NCI-H2171 (cell line): ENCODE results near the gene RNF121.

Experiments used
- DNase-seq: peaks from one replicate; lab custom pipeline; 2025; lab: John Stamatoyannopoulos, UW

Gene RNF121

GRCh38 chr11:72006309-72007088 lies 77.7 kb downstream of the RNF121 start:
- DNase-seq, result no peak

- DNase-seq, result no peak
Measured at GRCh38 chr11:72007089-72007476, 78.2 kb downstream of the RNF121 start.

DNA sequence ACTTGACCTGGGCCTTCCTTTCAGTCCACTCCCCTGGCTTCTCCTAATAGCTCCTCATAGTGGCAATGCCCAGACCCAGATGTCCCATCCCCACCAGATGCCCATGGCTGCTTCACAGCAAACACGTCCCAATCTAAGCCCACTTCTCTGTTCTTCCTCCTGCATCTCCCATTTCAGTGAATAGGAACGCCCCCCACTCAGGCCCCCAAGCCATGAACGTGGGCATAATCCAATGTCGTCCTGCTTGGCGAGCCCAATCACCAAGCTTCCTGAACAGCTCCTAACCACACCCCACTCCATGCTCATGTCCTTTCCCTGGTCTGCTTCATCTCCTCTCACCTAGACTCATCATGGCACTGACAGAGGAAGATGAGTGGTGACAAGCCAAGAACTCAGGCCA lies 78.7 kb downstream of the RNF121 start:
- no peak for DNase-seq

- DNase-seq, result no peak
Measured at GRCh38 chr11:72008728-72009127, 79.9 kb downstream of the RNF121 start.

- no peak for DNase-seq
Measured at GRCh38 chr11:72009156-72009555, 80.3 kb downstream of the RNF121 start.

- no peak for DNase-seq
Measured at GRCh38 chr11:72010529-72011233, 81.8 kb downstream of the RNF121 start.

DNA sequence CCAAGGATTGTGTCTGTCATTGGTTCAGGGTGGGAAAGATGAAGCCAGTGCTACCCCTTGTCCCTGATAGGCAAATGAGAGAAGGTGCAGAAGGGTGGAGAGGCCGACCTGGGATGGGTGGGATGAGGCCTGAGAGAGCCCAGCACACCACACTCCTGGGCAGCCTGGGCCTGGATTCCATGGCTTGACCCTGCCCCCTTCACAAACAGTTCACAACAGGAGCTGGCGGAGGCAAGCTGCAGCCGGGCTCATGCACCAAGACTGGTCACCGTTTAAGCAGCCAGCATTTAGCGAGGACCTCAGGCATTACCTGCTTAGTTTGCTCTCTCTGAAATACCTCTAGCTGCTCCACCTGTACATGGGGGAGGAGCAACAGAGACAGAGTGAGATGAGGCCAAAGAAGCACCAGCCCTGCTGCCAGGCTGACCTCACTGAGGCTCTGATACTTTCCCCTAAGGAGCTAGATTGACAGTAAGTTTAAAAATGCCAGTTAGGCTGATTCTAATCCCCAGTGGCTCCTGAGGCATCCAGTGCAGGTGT lies 83.3 kb downstream of the RNF121 start:
- DNase-seq, result no peak

GRCh38 chr11:72012897-72013721 lies 84.3 kb downstream of the RNF121 start:
- no peak for DNase-seq

GRCh38 chr11:72013765-72014711 lies 85.2 kb downstream of the RNF121 start:
- DNase-seq, result no peak

DNA sequence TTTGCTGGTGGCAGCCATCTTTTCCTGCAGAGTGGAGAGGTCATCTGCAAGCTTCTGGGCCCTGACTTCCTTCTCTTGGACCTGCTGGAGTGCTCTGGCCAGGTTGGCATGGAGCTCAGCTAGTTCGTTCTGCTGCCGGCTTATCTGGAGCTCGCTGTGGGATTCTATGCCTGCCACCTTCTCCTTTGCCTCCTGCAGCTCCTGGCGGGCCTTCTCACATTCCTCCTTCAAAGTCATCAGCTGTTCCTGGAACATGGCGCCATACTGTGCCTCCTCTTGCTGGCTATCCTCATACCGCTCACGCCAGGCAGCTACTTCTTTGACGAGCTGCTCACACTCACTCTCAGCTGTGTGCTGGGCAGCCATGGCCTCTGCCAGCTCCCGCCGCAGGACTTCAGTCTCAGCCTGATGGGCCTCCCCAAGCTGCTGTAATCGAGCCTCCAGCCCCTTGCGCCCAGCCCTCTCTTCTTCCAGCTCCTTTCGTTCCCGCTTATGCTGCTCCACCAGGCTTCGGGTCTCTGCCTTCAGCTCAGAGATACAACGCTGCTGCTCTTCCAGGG lies 86.0 kb downstream of the RNF121 start:
- no peak for DNase-seq

DNA sequence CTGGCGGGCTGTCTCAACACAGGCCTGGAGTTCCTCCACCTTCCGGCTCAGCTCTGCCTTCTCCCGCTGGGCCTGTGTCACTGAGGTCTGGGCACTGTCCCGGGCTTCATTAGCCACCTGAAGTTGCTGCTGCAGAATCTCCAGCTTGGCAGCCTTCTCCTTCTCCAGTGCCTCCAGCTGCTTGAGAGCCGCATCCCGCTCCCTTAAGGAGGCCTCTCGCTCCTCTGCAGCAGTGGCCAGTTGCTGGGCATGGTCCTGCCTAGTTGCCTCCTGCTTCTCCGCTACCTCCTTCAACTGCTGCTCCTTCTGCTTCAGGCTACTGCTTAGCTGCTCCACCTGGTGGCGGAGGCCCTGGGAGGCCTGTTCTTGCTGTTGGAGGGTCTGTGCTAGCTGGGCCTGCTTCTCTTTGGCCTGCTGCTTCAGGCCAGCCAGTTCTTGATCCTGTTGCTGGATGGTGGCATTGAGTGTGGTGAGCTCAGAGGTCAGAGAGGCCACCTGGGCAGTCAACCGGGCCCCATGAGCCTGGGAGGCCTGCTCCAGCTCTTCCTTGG lies 86.7 kb downstream of the RNF121 start:
- DNase-seq, result no peak

DNA sequence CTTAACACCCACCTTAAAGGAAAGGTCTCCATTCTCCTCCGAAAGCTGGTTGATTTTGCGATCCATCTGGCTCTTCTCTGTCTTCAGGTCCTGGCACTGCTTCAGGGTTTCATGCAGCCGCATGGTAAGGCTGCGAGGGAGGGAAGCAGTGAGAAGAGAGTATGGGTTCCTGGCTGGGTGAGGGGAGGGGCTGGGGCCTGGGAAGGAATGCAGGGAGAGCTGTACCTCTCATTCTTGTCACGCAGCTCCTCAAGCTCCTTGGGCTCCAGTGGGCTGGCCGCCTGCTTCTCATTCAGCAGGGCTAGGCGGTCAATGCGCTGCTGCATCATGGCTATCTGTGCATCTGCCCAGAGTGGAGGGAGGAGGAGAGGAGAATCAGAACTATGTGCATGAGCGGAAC lies 89.3 kb downstream of the RNF121 start:
- DNase-seq, result no peak

DNA sequence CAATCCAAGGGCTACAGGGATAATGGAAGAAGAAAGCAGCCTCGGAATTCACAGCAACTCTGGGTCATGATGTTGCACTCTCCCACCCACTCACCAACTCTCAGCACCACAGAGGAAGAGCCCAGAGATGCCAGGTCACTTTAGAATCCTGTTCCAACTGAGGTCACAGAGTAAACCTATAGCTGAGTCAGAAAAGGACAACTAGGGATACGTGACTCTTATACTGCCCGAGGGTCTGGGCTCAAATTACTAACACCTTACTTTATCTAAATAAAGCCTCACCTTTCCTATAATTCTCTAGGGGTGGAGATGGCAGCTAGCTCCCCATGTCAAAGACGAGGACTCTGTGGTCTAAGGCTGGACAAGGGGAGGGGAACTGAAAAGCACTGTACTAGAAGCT lies 94.5 kb downstream of the RNF121 start:
- no peak for DNase-seq

- no peak for DNase-seq
Measured at GRCh38 chr11:72024069-72024754, 95.4 kb downstream of the RNF121 start.

- DNase-seq, result no peak
Measured at GRCh38 chr11:72026090-72026489, 97.2 kb downstream of the RNF121 start.

DNA sequence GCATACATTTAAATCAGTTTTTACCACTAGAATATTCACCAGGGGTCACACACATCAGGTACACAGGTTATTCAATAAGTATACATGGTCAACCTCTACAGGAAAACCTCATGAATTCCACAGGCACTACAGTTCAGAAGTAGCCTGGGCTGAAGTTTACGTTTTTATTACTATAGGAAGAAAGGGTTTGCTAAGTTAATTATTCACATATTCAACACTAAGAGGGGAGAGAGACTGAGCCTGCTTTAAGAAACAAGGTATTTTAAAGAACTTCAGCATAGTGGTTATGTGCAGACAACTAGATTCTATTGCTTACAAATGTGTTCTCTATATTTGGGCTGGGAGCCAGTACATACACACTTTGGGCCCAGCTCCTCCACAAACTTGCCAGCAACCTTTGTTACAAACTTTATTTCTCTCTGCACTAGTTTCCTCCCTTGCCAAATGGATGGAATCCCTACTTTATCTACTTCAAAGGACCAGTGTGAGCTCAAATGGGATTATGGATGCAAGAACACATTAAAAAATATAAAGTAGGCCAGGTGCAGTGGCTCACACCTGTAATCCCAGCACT lies 101.7 kb downstream of the RNF121 start:
- DNase-seq, result no peak

DNA sequence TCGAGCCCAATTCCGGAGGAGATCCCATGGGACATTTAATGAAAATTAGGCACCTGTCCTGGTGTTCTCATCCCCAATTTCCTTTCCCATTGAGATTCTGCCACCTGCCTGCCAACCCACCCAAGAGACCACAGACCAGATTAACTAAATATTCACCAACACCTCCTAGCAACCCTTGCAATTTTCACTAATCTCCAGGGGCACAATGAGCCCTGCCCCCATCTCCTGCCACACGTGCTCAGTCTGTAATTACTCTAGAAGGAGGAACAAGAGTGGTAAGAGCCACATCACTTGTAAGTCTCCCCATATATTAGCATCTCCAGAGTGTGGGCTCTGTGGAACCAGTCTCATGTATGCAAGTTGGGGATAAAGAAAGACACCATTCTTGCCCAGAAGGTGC lies 107.8 kb downstream of the RNF121 start:
- peak; percentile 43 for DNase-seq

GRCh38 chr11:72037554-72038311 lies 108.9 kb downstream of the RNF121 start:
- peak; percentile 82 for DNase-seq

- DNase-seq, result no peak
Measured at GRCh38 chr11:72038491-72038890, 109.6 kb downstream of the RNF121 start.
